Caco-2 (cell line): Measurements from ENCODE around the gene PHKB. TPM values are rescaled to one million over a fixed set of nuclear protein-coding genes. Genes with fewer than 3 reads are reported as not detected.
"Not testable (repeated sequence)": the region's sequence is repeated elsewhere in the genome, so short reads cannot be mapped to it uniquely, and the experiment has no call there.

ENCODE experiments used
- BruUV-seq: library from RNA; stranded (reverse); fragments of 400-500 nt; replicated peaks from 2 replicates; lab custom pipeline; 2021; lab: Mats Ljungman, UMichigan
- CTCF ChIA-PET: fragments of 300-600 bp; sonication (Branson Sonifier 250); formaldehyde crosslinking; loops from one replicate; lab custom pipeline; 2022; ENCODE audit warnings: antibody characterized with exemption; lab: Charles Lee
- POLR2A ChIA-PET: fragments of 300-600 bp; sonication (Branson Sonifier 250); formaldehyde crosslinking; loops from one replicate; lab custom pipeline; 2022; ENCODE audit warnings: antibody characterized with exemption; lab: Charles Lee
- DNase-seq, 2 experiments: peaks; one replicate each; pipeline versions ENCODE4 v3.0.0 to v3.0.0-alpha.2; 2020 to 2022
- H3K27me3 ChIP-seq: replicated peaks from 2 replicates; pipeline ENCODE4 v1.6.0; 2011; ENCODE audit warnings: low read length; ENCODE audit not compliant: control insufficient read depth, insufficient read depth
- H3K36me3 ChIP-seq: 2 replicates; pipeline ENCODE4 v1.5.1; 2011; ENCODE audit warnings: low read length; ENCODE audit not compliant: control insufficient read depth, insufficient read depth
- H3K4me1 ChIP-seq: fragments of 250-450 bp; sonication (Bioruptor Pico); 2 replicates; pipeline ENCODE4 v1.5.1; 2020; ENCODE audit warnings: mild to moderate bottlenecking
- H3K4me3 ChIP-seq: 2 replicates; pipeline ENCODE4 v1.5.1; 2011; ENCODE audit warnings: low read depth, mild to moderate bottlenecking, control low read depth, low read length
- H3K9me3 ChIP-seq: fragments of 250-450 bp; sonication (Bioruptor Pico); 2 replicates; pipeline ENCODE4 v1.5.1; 2020; ENCODE audit warnings: mild to moderate bottlenecking, moderate library complexity
- H3K27ac Mint-ChIP-seq: one replicate; pipeline ENCODE4 v1.8.0; 2022; ENCODE audit warnings: mixed read lengths; ENCODE audit not compliant: unreplicated experiment
- H3K27me3 Mint-ChIP-seq: one replicate; pipeline ENCODE4 v1.8.0; 2022; ENCODE audit warnings: mixed read lengths; ENCODE audit not compliant: insufficient read depth, unreplicated experiment
- H3K36me3 Mint-ChIP-seq: one replicate; pipeline ENCODE4 v1.8.0; 2022; ENCODE audit warnings: mild to moderate bottlenecking, mixed read lengths; ENCODE audit not compliant: insufficient read depth, unreplicated experiment
- H3K4me1 Mint-ChIP-seq: one replicate; pipeline ENCODE4 v1.8.0; 2022; ENCODE audit warnings: low read depth, mixed read lengths; ENCODE audit not compliant: unreplicated experiment
- H3K4me3 Mint-ChIP-seq: one replicate; pipeline ENCODE4 v1.8.0; 2022; ENCODE audit warnings: mild to moderate bottlenecking, moderate library complexity, mixed read lengths; ENCODE audit not compliant: unreplicated experiment
- H3K9me3 Mint-ChIP-seq: one replicate; pipeline ENCODE4 v1.8.0; 2022; ENCODE audit warnings: mixed read lengths; ENCODE audit not compliant: unreplicated experiment
- intact Hi-C: fragments of 100-400 bp; cut with micrococcal nuclease; formaldehyde crosslinking; loops from one replicate; pipeline ENCODE4 v1.10.0; 2022; ENCODE audit not compliant: unreplicated experiment
- total RNA-seq: library from RNA; stranded (reverse); gene quantifications from 2 replicates; pipeline ENCODE4 v1.2.3, GENCODE V29; 2022
- TF ChIP-seq, protein P1 (sequence below), 2 experiments: fragments of 200-600 bp in 1 of 2; IDR thresholded peaks; 1 replicate in 1 of 2; 2 replicates in 1 of 2; pipeline versions ENCODE4 v1.5.1 to v1.8.0; 2011 to 2022; ENCODE audit warnings: antibody characterized with exemption in 1 of 2, control low read depth in 1 of 2, inconsistent platforms in 1 of 2, low read depth in 1 of 2, low read length in 1 of 2, mild to moderate bottlenecking in 1 of 2, moderate library complexity in 1 of 2; ENCODE audit not compliant: insufficient read depth in 1 of 2, severe bottlenecking in 1 of 2, unreplicated experiment in 1 of 2

The PHKB gene
- total RNA-seq, 1 experiment from 2014 or later: 74.2 TPM

DNA sequence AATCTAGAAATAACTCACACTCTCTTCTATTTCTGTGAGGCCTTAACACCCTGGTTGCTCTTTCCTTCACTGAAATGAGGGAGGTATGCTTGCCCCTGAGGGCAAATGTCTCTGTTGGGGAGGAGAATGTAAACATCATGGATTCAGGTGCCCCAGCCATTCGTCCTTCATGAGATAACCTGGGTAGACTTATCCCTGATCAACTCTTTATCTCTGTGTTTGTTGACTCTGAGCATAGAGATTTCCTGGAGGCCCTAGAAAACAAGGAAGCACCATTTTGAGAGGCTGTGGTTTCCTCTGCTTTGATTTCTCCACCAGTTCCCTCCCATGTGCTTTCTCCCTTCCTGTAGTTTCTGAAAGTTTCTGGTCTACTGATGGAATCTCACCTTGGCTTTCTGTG, 77.3 kb downstream of the PHKB start:
- no TSS peak for BruUV-seq
- Histone ChIP-seq H3K4me3 (no peak overlapping the region), H3K36me3 (no peaks in the 10 kb centered on the region), H3K4me1 (peaks cover 13% of the 10 kb centered on the region), H3K27me3 (no peaks in the 10 kb centered on the region), H3K9me3 (peaks cover 3% of the 10 kb centered on the region; the same call in 1 of the 2 replicates)
- intact Hi-C loops: no loop called here
- Mint-ChIP-seq H3K36me3 (peaks cover 13% of the 10 kb centered on the region), H3K27ac (no peak overlapping the region), H3K27me3 (no peaks in the 10 kb centered on the region), H3K9me3 (peaks cover 11% of the 10 kb centered on the region), H3K4me3 (no peak overlapping the region), H3K4me1 (peaks cover 4% of the 10 kb centered on the region)
- POLR2A ChIA-PET: no interaction called here
- CTCF ChIA-PET: no interaction called here
- DNase-seq: peak; percentile 43 to 54
- TF ChIP-seq, protein P1, sequence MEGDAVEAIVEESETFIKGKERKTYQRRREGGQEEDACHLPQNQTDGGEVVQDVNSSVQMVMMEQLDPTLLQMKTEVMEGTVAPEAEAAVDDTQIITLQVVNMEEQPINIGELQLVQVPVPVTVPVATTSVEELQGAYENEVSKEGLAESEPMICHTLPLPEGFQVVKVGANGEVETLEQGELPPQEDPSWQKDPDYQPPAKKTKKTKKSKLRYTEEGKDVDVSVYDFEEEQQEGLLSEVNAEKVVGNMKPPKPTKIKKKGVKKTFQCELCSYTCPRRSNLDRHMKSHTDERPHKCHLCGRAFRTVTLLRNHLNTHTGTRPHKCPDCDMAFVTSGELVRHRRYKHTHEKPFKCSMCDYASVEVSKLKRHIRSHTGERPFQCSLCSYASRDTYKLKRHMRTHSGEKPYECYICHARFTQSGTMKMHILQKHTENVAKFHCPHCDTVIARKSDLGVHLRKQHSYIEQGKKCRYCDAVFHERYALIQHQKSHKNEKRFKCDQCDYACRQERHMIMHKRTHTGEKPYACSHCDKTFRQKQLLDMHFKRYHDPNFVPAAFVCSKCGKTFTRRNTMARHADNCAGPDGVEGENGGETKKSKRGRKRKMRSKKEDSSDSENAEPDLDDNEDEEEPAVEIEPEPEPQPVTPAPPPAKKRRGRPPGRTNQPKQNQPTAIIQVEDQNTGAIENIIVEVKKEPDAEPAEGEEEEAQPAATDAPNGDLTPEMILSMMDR (IDR thresholded peaks at IDR 0.05; ENCODE audit: insufficient read depth in 1 of 2, low read depth in 1 of 2, low read length in 1 of 2, severe bottlenecking in 1 of 2, unreplicated experiment in 1 of 2): no peak

DNA sequence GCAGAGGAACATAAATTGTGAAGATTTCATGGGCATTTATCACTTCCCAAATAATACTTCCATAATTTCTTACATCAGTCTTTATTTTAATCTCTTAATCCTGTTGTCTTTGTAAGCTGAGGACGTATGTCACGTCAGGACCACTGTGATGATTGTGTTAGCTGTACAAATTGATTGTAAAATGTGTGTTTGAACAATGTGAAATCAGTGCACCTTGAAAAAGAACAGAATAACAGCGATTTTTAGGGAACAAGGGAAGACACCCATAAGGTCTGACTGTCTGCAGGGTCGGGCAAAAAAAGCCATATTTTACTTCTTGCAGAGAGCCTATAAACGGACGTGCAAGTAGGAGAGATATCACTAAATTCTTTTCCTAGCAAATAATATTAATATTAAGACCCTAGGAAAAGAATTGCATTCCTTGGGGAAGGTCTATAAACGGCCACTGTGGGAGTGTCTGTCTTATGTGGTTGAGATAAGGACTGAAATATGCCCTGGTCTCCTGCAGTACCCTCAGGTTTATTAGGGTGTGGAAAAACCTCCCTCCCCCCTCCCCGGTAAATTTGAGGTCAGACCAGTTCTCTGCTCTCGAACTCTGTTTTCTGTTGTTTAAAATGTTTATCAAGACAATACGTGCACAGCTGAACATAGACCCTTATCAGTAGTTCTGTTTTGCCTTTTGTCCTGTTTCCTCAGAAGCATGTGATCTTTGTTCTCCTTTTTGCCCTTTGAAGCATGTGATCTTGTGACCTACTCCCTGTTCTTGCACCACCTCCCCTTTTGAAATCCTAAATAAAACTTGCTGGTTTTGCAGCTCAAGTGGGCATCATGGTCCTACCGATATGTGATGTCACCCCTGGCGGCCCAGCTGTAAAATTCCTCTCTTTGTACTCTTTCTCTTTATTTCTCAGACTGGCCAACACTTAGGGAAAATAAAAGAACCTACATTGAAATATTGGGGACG, 78.9 kb downstream of the PHKB start:
- H3K4me1 ChIP-seq: peaks cover 13% of the 10 kb centered on the region
- H3K27me3 ChIP-seq, H3K4me3 ChIP-seq, H3K4me3 Mint-ChIP-seq, H3K36me3 ChIP-seq, H3K4me1 Mint-ChIP-seq, CTCF ChIA-PET, BruUV-seq, POLR2A ChIA-PET, H3K9me3 ChIP-seq, H3K27me3 Mint-ChIP-seq, intact Hi-C loops, H3K27ac Mint-ChIP-seq: not testable (repeated sequence)
- peaks cover 21% of the 10 kb centered on the region for H3K9me3 Mint-ChIP-seq
- peak in 1 of 2 experiments; percentile 6 for DNase-seq
- peaks cover 13% of the 10 kb centered on the region for H3K36me3 Mint-ChIP-seq

DNA sequence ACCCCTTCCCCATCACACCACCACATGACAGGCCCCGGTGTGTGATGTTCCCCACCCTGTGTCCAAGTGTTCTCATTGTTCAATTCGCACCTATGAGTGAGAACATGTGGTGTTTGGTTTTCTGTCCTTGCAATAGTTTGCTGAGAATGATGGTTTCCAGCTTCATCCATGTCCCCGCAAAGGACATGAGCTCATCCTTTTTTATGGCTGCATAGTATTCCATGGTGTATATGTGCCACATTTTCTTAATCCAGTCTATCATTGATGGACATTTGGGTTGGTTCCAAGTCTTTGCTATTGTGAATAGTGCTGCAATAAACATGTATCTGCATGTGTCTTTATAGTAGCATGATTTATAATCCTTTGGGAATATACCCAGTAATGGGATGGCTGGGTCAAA, 80.0 kb downstream of the PHKB start:
- H3K36me3 Mint-ChIP-seq: peaks cover 13% of the 10 kb centered on the region
- intact Hi-C loops, H3K9me3 ChIP-seq: not testable (repeated sequence)

DNA sequence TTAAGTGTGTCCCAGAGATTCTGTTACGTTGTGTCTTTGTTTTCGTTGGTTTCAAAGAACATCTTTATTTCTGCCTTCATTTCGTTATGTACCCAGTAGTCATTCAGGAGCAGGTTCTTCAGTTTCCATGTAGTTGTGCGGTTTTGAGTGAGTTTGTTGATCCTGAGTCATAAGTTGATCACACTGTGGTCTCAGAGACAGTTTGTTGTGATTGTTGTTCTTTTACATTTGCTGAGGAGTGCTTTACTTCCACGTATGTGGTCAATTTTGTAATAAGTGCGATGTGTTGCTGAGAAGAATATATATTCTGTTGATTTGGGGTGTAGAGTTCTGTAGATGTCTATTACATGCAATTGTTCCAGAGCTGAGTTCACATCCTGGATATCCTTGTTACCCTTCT, 83.1 kb downstream of the PHKB start:
- H3K4me1 ChIP-seq, H3K4me3 Mint-ChIP-seq, H3K9me3 ChIP-seq, DNase-seq, H3K4me1 Mint-ChIP-seq, H3K27ac Mint-ChIP-seq, H3K4me3 ChIP-seq, H3K27me3 ChIP-seq, CTCF ChIA-PET, POLR2A ChIA-PET, H3K36me3 ChIP-seq, H3K27me3 Mint-ChIP-seq, BruUV-seq, intact Hi-C loops: not testable (repeated sequence)
- Mint-ChIP-seq H3K36me3 (peaks cover 18% of the 10 kb centered on the region), H3K9me3 (peaks cover 31% of the 10 kb centered on the region)

More for the DNA sequence above, 80.0 kb downstream of the PHKB start:
- DNase-seq, POLR2A ChIA-PET, H3K4me1 Mint-ChIP-seq, BruUV-seq, CTCF ChIA-PET, H3K4me3 Mint-ChIP-seq, H3K27ac Mint-ChIP-seq, H3K36me3 ChIP-seq, H3K4me3 ChIP-seq, H3K27me3 ChIP-seq, H3K27me3 Mint-ChIP-seq: not testable (repeated sequence)
- H3K9me3 Mint-ChIP-seq: peaks cover 30% of the 10 kb centered on the region
- H3K4me1 ChIP-seq: peaks cover 13% of the 10 kb centered on the region

DNA sequence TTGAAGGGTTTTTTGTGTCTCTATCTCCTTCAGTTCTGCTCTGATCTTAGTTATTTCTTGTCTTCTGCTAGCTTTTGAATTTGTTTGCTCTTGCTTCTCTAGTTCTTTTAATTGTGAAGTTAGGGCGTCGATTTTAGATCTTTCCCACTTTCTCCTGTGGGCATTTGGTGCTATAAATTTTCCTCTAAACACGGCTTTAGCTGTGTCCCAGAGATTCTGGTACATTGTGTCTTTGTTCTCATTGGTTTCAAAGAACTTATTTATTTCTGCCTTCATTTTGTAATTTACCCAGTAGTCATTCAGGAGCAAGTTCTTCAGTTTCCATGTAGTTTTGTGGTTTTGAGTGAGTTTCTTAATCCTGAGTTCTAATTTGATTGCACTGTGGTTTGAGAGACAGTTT, 90.1 kb downstream of the PHKB start:
- DNase-seq, H3K4me1 Mint-ChIP-seq, intact Hi-C loops, BruUV-seq, H3K27me3 ChIP-seq, H3K4me3 ChIP-seq, H3K27me3 Mint-ChIP-seq, CTCF ChIA-PET, H3K36me3 ChIP-seq, H3K4me1 ChIP-seq, POLR2A ChIA-PET, H3K9me3 ChIP-seq, H3K27ac Mint-ChIP-seq, H3K4me3 Mint-ChIP-seq: not testable (repeated sequence)
- Mint-ChIP-seq H3K36me3 (peaks cover 17% of the 10 kb centered on the region), H3K9me3 (peaks cover 28% of the 10 kb centered on the region)

DNA sequence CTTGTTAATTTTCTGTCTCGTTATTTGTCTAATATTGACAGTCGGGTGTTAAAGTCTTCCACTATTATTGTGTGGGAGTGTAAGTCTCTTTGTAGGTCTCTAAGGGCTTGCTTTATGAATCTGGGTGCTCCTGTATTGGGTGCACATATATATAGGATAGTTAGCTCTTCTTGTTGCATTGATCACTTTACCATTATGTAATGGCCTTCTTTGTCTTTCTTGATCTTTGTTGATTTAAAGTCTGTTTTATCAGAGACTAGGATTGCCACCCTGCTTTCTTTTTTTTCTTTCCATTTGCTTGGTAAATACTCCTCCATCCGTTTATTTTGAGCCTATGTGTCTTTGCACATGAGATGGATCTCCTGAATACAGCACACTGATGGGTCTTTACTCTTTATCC, 90.6 kb downstream of the PHKB start:
- CTCF ChIA-PET, H3K27me3 Mint-ChIP-seq, POLR2A ChIA-PET: not testable (repeated sequence)

More for the DNA sequence above, 90.6 kb downstream of the PHKB start:
- H3K9me3 Mint-ChIP-seq: peaks cover 27% of the 10 kb centered on the region
- H3K36me3 Mint-ChIP-seq: peaks cover 17% of the 10 kb centered on the region
- H3K4me3 Mint-ChIP-seq, H3K4me1 ChIP-seq, intact Hi-C loops, H3K36me3 ChIP-seq, H3K4me1 Mint-ChIP-seq, H3K27me3 ChIP-seq, DNase-seq, H3K27ac Mint-ChIP-seq, H3K9me3 ChIP-seq, BruUV-seq, H3K4me3 ChIP-seq: not testable (repeated sequence)
